GM06990 (cell line): Measurements from ENCODE around the gene ACAA1.

Experiments used
- DNase-seq: peaks from one replicate; pipeline ENCODE4 v3.0.0-alpha.2; 2011; ENCODE audit not compliant: insufficient read length; ENCODE audit errors: extremely low read depth
- H3K27me3 ChIP-seq: replicated peaks from 2 replicates; pipeline ENCODE4 v1.6.0; 2011; ENCODE audit warnings: low read length; ENCODE audit not compliant: control insufficient read depth, insufficient read depth
- H3K36me3 ChIP-seq: 2 replicates; pipeline ENCODE4 v1.5.1; 2011; ENCODE audit warnings: low read length; ENCODE audit not compliant: control insufficient read depth, insufficient read depth
- H3K4me3 ChIP-seq: replicated peaks from 2 replicates; pipeline ENCODE4 v1.5.1; 2011; ENCODE audit warnings: low read depth, mild to moderate bottlenecking, control low read depth, low read length
- TF ChIP-seq, protein P1 (sequence below): IDR thresholded peaks from 2 replicates; pipeline ENCODE4 v1.5.1; 2011; ENCODE audit warnings: low read length, control low read depth, mild to moderate bottlenecking, inconsistent platforms; ENCODE audit not compliant: insufficient read depth, poor library complexity, severe bottlenecking

The ACAA1 gene

DNA sequence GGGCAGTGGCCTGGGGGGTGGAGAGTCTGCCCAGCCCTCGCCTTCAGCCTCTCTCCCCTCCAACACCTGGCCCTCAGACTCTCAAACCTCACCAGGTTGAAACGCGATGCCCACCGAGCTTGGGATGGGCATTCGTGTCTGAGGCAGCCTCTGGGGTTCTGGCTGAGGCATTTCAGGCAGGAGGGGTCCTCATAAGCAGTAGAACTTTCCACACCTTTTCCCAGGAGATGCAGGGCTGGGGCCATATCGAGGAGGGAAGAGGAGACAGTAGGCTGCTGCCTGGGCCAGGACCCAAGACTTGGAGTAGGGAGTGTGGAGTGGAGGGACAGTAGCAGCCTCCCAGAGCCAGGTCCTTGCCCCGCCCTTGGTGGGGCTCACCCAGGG, 24.6 kb downstream of the ACAA1 start:
- no peak for DNase-seq
- no peak overlapping the region for H3K4me3 ChIP-seq
- no peaks in the 10 kb centered on the region for H3K36me3 ChIP-seq
- TF ChIP-seq, protein P1, sequence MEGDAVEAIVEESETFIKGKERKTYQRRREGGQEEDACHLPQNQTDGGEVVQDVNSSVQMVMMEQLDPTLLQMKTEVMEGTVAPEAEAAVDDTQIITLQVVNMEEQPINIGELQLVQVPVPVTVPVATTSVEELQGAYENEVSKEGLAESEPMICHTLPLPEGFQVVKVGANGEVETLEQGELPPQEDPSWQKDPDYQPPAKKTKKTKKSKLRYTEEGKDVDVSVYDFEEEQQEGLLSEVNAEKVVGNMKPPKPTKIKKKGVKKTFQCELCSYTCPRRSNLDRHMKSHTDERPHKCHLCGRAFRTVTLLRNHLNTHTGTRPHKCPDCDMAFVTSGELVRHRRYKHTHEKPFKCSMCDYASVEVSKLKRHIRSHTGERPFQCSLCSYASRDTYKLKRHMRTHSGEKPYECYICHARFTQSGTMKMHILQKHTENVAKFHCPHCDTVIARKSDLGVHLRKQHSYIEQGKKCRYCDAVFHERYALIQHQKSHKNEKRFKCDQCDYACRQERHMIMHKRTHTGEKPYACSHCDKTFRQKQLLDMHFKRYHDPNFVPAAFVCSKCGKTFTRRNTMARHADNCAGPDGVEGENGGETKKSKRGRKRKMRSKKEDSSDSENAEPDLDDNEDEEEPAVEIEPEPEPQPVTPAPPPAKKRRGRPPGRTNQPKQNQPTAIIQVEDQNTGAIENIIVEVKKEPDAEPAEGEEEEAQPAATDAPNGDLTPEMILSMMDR, result no peak
- H3K27me3 ChIP-seq, result no peaks in the 10 kb centered on the region; the same call in 1 of the 2 replicates

DNA sequence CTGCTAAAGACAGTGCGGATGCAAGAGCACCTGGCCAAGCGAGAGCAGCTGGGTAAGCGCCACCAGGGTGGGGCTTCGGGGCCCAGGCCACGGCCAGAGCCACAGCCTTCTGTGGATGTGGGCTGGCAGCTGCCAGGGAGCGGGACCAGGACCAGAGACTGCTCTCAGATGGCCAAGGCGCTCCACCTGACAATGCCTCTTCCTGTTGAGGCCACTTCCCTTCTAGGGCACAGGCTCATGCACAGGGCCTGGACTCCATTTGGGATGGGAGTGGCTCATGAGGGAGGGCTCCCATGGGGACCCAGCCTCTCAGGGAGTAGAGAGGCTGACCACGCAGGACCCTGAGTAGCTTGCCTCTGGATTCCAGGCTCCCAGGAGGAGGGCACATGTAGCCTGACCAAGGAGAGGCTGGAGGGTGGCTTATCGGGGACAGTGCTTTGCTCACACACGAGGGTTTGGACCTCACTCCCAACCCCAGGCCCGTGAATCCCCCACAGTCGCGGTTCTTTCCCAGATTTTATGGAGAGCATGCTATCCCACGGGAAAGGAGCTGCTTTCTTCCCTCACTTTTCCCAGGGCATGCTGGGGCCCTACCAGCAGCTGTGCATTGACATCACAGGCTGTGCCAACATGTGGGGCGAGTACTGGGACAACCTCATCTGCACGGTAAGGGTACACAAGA, 25.1 kb downstream of the ACAA1 start:
- TF ChIP-seq, protein P1, result no peak
- no peak overlapping the region for H3K4me3 ChIP-seq
- no peak for DNase-seq
- no peaks in the 10 kb centered on the region; the same call in 1 of the 2 replicates for H3K27me3 ChIP-seq
- no peaks in the 10 kb centered on the region for H3K36me3 ChIP-seq

DNA sequence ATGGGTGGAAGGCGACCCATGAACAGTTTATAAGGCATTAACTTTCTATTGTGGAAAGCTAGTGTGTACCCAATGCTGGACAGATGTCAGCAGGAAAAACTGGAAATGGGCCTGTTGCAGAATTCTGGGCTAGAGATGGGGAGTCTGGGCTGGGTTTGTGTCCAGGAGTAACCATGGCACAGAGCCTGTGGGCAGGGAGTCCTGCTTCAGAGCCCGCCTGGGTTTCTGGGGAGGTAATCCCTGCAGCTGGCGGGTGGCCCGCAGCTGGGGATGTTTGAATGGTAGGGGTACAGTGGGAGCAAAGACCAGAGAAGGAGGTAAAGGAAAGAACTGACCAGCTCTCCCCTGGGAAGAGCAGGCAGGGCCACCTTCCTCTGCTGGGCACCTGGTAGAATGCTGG, 25.7 kb downstream of the ACAA1 start:
- no peak for DNase-seq
- TF ChIP-seq, protein P1, result no peak
- Histone ChIP-seq H3K36me3 (no peaks in the 10 kb centered on the region), H3K27me3 (no peaks in the 10 kb centered on the region; the same call in 1 of the 2 replicates), H3K4me3 (no peak overlapping the region)

DNA sequence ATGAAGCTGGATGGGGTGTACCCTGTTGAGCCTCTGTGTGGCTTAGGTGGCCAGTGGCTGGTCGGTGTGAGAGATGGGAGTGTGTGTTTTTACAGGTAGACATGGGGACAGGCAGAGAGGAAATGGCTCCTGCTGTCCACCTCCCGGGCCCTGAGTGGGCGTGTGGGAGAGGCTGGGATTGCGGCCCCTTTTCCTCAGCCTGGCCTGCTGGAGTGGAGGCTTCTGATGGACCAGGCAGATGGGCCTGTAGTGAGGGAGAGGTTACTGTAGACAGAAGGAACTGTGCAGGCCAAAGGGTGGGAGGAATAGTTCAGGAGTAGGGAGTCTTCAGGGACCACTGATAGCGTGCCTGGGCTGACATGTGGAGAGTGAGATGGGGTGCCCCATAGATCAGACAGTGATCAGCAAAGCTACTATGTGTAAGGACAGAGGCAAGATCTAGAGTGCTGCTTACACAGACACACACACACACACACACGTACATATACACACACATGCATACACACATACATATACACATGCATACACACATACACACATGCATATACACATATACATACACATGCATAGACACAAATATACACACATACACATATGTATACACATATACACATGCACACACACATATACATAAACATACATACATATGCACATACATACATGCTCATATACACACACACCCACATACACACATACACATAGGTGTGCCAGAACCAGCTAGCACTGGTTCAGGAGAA, 26.4 kb downstream of the ACAA1 start:
- Histone ChIP-seq H3K27me3 (no peaks in the 10 kb centered on the region; the same call in 1 of the 2 replicates), H3K4me3 (no peak overlapping the region), H3K36me3 (no peaks in the 10 kb centered on the region)
- DNase-seq, result no peak
- TF ChIP-seq, protein P1, result no peak

DNA sequence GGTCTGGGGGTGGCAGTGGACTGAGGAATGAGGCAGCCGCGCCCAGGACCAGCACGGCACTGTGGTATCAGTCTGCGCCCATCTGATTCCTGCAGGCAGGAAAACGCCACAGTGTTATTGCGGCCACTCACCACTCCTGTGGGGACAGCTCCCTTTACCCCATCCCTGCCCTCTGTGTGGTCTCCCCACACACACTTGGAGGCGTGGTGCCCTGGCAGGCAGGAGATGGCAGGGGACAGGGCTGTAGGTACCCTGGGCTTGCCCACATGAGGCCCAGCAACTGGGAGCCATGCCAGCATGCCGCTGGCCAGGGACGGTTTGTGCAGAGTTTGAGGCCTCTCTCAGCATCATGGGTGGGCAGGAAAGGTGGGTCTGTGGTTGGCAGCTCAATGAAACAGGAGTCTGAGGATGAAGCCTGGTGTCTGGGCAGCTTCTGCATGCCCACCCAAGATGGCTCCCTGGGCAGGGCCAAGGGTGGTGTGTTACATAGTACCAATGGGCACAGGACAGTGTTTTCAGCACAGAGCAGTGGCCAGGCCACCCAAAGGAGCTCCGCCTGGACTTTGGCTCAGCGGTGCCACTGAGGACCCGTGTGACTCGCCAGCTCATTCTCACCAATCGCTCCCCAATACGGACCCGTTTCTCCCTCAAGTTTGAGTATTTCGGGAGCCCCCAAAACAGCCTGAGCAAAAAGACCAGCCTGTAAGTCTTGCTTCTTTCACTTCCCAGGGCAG, 27.2 kb downstream of the ACAA1 start:
- TF ChIP-seq, protein P1, result no peak
- H3K36me3 ChIP-seq, result no peaks in the 10 kb centered on the region

More for the DNA sequence above, 27.2 kb downstream of the ACAA1 start:
- Histone ChIP-seq H3K4me3 (no peak overlapping the region), H3K27me3 (no peaks in the 10 kb centered on the region; the same call in 1 of the 2 replicates)
- DNase-seq, result no peak
